ENCODE data around the gene PALM3. TPM values are rescaled to one million over a fixed set of nuclear protein-coding genes. Genes with fewer than 3 reads are reported as not detected.

Gene PALM3
- total RNA-seq, 1 experiment from 2014 or later: 0.54 TPM

DNA sequence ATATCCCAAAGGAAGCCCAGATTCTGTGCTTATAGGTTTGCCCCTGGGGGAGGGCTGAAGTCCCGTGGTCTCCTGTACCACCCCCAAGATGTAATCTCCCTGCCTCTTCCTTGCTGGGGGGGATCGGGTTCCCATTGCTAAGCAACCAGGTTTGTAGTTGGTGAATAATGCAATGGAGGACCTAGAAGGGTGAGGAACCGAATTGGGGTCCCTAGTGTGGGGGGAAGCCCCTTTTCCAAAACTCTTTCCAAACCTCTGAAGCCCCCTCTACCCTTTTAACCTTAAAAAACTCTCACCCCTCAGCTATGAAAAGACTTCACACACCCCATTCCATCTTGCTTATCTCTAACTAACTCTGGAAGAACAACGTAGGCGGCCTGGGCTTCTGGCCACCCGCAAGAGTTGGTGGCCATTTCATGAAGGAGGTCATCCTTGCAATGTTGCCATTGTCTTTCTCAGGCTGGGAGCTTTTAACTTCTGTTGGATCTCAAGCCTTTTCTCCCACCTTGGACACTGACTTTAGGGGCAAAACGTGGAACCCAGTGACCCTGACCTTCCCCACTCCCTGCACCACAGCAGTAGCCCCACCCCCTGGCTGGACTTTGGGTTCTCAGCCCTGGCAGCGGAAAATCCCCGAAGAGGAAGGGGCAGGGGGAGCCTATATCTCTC is 661 bp downstream of the PALM3 start:
- intact Hi-C loops (cut with micrococcal nuclease; ENCODE audit: unreplicated experiment): no loop called here

DNA sequence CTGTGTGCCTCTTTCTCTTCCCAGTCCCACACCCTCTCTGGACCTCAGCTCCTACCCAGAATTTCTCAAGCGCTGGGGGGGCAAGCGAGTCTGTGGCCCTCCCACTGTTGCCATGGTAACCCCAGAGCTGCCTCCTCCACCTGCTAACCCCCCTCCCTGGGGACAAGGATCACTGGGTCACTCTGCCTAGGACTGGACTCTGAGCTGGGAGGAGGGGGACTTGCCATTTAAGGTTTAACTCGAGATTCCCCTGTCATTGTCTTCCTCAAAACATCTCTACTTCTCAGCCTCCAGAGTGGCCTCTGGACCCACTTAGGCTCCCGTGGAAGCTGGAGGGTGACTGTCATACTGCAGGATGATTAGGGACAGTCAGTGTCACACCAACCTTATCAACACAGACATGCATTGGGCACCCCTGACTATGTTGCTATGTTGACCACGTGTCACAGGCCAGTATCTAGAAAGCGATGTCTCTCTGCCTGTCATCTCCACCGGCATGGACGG is 2.2 kb downstream of the PALM3 start:
- TF ChIP-seq SIN3A (IDR thresholded peaks at IDR 0.05; ENCODE audit: borderline replicate concordance, insufficient read depth, low read depth, low read length): no peak
- no peak for TF ChIP-seq POLR2AphosphoS5 (IDR thresholded peaks at IDR 0.05; ENCODE audit: low read depth, low read length)
- TF ChIP-seq TCF7L2 (IDR thresholded peaks at IDR 0.05; ENCODE audit: low read depth, low read length): no peak
- TF ChIP-seq, protein P1, sequence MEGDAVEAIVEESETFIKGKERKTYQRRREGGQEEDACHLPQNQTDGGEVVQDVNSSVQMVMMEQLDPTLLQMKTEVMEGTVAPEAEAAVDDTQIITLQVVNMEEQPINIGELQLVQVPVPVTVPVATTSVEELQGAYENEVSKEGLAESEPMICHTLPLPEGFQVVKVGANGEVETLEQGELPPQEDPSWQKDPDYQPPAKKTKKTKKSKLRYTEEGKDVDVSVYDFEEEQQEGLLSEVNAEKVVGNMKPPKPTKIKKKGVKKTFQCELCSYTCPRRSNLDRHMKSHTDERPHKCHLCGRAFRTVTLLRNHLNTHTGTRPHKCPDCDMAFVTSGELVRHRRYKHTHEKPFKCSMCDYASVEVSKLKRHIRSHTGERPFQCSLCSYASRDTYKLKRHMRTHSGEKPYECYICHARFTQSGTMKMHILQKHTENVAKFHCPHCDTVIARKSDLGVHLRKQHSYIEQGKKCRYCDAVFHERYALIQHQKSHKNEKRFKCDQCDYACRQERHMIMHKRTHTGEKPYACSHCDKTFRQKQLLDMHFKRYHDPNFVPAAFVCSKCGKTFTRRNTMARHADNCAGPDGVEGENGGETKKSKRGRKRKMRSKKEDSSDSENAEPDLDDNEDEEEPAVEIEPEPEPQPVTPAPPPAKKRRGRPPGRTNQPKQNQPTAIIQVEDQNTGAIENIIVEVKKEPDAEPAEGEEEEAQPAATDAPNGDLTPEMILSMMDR (IDR thresholded peaks at IDR 0.05): no peak
- TF ChIP-seq, protein P2, sequence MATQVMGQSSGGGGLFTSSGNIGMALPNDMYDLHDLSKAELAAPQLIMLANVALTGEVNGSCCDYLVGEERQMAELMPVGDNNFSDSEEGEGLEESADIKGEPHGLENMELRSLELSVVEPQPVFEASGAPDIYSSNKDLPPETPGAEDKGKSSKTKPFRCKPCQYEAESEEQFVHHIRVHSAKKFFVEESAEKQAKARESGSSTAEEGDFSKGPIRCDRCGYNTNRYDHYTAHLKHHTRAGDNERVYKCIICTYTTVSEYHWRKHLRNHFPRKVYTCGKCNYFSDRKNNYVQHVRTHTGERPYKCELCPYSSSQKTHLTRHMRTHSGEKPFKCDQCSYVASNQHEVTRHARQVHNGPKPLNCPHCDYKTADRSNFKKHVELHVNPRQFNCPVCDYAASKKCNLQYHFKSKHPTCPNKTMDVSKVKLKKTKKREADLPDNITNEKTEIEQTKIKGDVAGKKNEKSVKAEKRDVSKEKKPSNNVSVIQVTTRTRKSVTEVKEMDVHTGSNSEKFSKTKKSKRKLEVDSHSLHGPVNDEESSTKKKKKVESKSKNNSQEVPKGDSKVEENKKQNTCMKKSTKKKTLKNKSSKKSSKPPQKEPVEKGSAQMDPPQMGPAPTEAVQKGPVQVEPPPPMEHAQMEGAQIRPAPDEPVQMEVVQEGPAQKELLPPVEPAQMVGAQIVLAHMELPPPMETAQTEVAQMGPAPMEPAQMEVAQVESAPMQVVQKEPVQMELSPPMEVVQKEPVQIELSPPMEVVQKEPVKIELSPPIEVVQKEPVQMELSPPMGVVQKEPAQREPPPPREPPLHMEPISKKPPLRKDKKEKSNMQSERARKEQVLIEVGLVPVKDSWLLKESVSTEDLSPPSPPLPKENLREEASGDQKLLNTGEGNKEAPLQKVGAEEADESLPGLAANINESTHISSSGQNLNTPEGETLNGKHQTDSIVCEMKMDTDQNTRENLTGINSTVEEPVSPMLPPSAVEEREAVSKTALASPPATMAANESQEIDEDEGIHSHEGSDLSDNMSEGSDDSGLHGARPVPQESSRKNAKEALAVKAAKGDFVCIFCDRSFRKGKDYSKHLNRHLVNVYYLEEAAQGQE (IDR thresholded peaks at IDR 0.05; ENCODE audit: insufficient read depth in 1 of 2, low read depth in 2 of 2, low read length in 1 of 2): no peak
- H3K27ac ChIP-seq (ENCODE audit: low read length): no peak overlapping the region
- H3K27me3 ChIP-seq (ENCODE audit: control insufficient read depth, insufficient read depth, low read length): no peaks in the 10 kb centered on the region
- in situ Hi-C loops (cut with HindIII; ENCODE audit: low pct_unique_long_range_greater_than_20kb, low sequenced_read_pairs): no loop called here
- ChIA-PET CTCF (interaction anchor here (0.7 kb wide), 1 partner anchor 11 kb away, joined by 3 read pairs; no protein-coding TSS in a partner anchor), POLR2A (interaction anchor here (0.7 kb wide), 1 partner anchor 10 kb away, joined by 5 read pairs; no protein-coding TSS in a partner anchor)
- BruUV-seq (replicated peaks): no TSS peak
- H3K36me3 ChIP-seq (ENCODE audit: control insufficient read depth, insufficient read depth, low read length): no peaks in the 10 kb centered on the region
- intact Hi-C loops (cut with micrococcal nuclease; ENCODE audit: unreplicated experiment): no loop called here
- H3K4me1 ChIP-seq (ENCODE audit: control insufficient read depth, insufficient read depth, low read length): peaks cover 5% of the 10 kb centered on the region; the same call in 1 of the 2 replicates
- no peak for DNase-seq (ENCODE audit: low read depth, low spot score)
- ATAC-seq: no peak
- H3K4me3 ChIP-seq (ENCODE audit: low read depth in 2 of 2, low read length in 2 of 2): no peak overlapping the region
- H3K9me3 ChIP-seq (ENCODE audit: control insufficient read depth, insufficient read depth, low read depth, low read length): no peaks in the 10 kb centered on the region

More for the DNA sequence above, 661 bp downstream of the PALM3 start:
- in situ Hi-C loops (cut with HindIII; ENCODE audit: low pct_unique_long_range_greater_than_20kb, low sequenced_read_pairs): no loop called here
- ChIA-PET CTCF (interaction anchor here (0.6 kb wide), 1 partner anchor 14 kb away, joined by 4 read pairs; no protein-coding TSS in a partner anchor), POLR2A (no interaction called here)
- Histone ChIP-seq H3K9me3 (ENCODE audit: control insufficient read depth, insufficient read depth, low read depth, low read length) (no peaks in the 10 kb centered on the region), H3K27me3 (ENCODE audit: control insufficient read depth, insufficient read depth, low read length) (no peaks in the 10 kb centered on the region), H3K4me1 (ENCODE audit: control insufficient read depth, insufficient read depth, low read length) (peaks cover 5% of the 10 kb centered on the region; the same call in 1 of the 2 replicates), H3K4me3 (ENCODE audit: low read depth in 2 of 2, low read length in 2 of 2) (no peak overlapping the region), H3K36me3 (ENCODE audit: control insufficient read depth, insufficient read depth, low read length) (no peaks in the 10 kb centered on the region), H3K27ac (ENCODE audit: low read length) (no peak overlapping the region)
- BruUV-seq (replicated peaks): no TSS peak
- ATAC-seq (no peak), DNase-seq (ENCODE audit: low read depth, low spot score) (no peak)
- TF ChIP-seq TCF7L2 (IDR thresholded peaks at IDR 0.05; ENCODE audit: low read depth, low read length) (no peak), SIN3A (IDR thresholded peaks at IDR 0.05; ENCODE audit: borderline replicate concordance, insufficient read depth, low read depth, low read length) (no peak), POLR2AphosphoS5 (IDR thresholded peaks at IDR 0.05; ENCODE audit: low read depth, low read length) (no peak)
- TF ChIP-seq, protein P1 (IDR thresholded peaks at IDR 0.05): no peak
- TF ChIP-seq, protein P2 (IDR thresholded peaks at IDR 0.05; ENCODE audit: insufficient read depth in 1 of 2, low read depth in 2 of 2, low read length in 1 of 2): no peak

Measured in Panc1 (cell line).